SK-MEL-5 (cell line): ENCODE data around the gene CCDC195. TPM values are rescaled to one million over a fixed set of nuclear protein-coding genes. Genes with fewer than 3 reads are reported as not detected.

Source experiments
- DNase-seq: peaks from one replicate; pipeline ENCODE4 v3.0.0-alpha.2; 2016; ENCODE audit warnings: low read depth, low spot score
- in situ Hi-C: cut with HindIII; loops from 2 replicates; pipeline ENCODE4 v1.10.0; 2016; ENCODE audit warnings: low sequenced_read_pairs, high pct_unique_total_duplicates, low pct_unique_long_range_greater_than_20kb
- total RNA-seq: library from RNA; depleted of rRNA; stranded (reverse); fragments of >200 nt; shearing (Covaris generic); gene quantifications from 2 replicates; pipeline ENCODE4 v1.2.3, GENCODE V29; 2014; rRNA removed

CCDC195 gene
- total RNA-seq, 1 experiment from 2014 or later: not detected

- in situ Hi-C loops: no loop called here
- no peak for DNase-seq
Measured at GRCh38 chr2:224657349-224657748, 58.8 kb downstream of the CCDC195 start.

GRCh38 chr2:224655006-224655537, 61.1 kb downstream of the CCDC195 start:
- no peak for DNase-seq
- in situ Hi-C loops: no loop called here

Other genes with a start within 250 kb of the CCDC195 start
- gene CUL3, start 131.0 kb downstream of the CCDC195 start, total RNA-seq: 52.9 and 61.2 TPM in 2 replicates